Ishikawa (cell line): ENCODE data around the gene MLYCD.

Experiments
- CEBPB ChIP-seq: IDR thresholded peaks from 2 replicates; pipeline ENCODE4 v1.6.1; 2012
- CREB1 ChIP-seq: IDR thresholded peaks from 2 replicates; pipeline ENCODE4 v1.6.1; 2012; ENCODE audit warnings: low read depth
- EGR1 ChIP-seq: IDR thresholded peaks from 2 replicates; pipeline ENCODE4 v1.6.1; 2012
- EP300 ChIP-seq: IDR thresholded peaks from 2 replicates; pipeline ENCODE4 v1.6.1; 2012; ENCODE audit warnings: borderline replicate concordance
- FOXM1 ChIP-seq: IDR thresholded peaks from 2 replicates; pipeline ENCODE4 v1.6.1; 2012; ENCODE audit warnings: low read depth, borderline replicate concordance
- NFIC ChIP-seq: IDR thresholded peaks from 2 replicates; pipeline ENCODE4 v1.6.1; 2012
- RAD21 ChIP-seq: IDR thresholded peaks from 2 replicates; pipeline ENCODE4 v1.6.1; 2012; ENCODE audit warnings: low read depth
- REST ChIP-seq: IDR thresholded peaks from 2 replicates; pipeline ENCODE4 v1.6.1; 2012; ENCODE audit warnings: low read depth, mild to moderate bottlenecking
- TAF1 ChIP-seq: IDR thresholded peaks from 2 replicates; pipeline ENCODE4 v1.6.1; 2012; ENCODE audit warnings: low read depth, mild to moderate bottlenecking
- TCF12 ChIP-seq: IDR thresholded peaks from 2 replicates; pipeline ENCODE4 v1.6.1; 2012; ENCODE audit warnings: low read depth
- TEAD4 ChIP-seq: IDR thresholded peaks from 2 replicates; pipeline ENCODE4 v1.6.1; 2012
- YY1 ChIP-seq: IDR thresholded peaks from 2 replicates; pipeline ENCODE4 v1.6.1; 2012; ENCODE audit warnings: low read depth
- ZBTB7A ChIP-seq: IDR thresholded peaks from 2 replicates; pipeline ENCODE4 v1.6.1; 2012; ENCODE audit warnings: low read depth
- TF ChIP-seq, protein P1 (sequence below): IDR thresholded peaks from 2 replicates; pipeline ENCODE4 v1.6.1; 2012
- TF ChIP-seq, protein P2 (sequence below): IDR thresholded peaks from 2 replicates; pipeline ENCODE4 v1.6.1; 2012

Gene MLYCD

DNA sequence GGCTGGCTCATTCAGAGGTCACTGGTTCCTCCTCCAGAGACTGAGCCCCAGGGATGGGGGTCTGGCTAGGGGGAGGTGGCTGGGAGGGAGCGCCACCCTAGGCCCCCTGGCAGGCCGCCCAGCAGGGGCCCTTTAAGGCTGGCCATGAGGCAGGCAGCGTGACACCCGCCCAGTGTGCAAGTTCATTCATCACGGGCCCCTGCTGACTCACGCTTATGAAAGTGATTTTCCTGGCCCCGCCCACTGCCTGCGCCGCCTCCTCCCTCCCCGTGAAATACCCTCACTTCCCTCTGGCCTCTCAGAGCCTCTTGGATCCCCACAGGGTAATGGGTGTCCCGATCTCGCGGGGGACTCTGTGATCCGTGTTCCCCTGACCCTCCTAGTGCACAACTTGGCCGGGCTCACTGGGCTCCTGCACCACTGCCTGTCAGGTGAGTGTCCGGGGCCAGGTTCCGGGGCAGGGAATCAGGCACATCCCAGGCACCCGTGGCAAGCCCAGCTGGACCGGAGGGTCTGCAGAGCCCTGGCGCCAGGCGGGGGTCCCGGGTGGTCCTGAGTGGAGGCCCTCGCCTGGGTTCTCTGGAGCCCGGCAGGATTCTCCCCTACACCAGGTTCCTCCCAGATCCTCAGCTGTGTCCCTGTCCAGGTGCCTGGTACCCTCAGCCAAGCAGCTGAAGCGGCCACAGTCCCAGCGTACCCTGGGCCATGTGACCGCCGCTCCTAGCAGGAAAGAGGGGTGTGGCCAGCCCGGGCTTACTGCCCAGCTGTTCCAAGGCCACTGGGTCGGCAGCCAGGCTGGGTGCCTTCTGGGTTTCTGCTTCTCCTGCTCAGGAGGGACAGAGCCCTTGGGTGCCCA, 54.3 kb downstream of the MLYCD start, which contains the start of gene OSGIN1:
Gene OSGIN1, plus strand, starts transcription at position 301 of the 856 bp plus-strand sequence. CDS start 4,432 bp downstream, outside the sequence.
- TF ChIP-seq EP300: peak; percentile 58
- no peak for TF ChIP-seq RAD21
- 0 out of 2 replicates have a peak, but pooled peaks have one; percentile 49 for TF ChIP-seq TCF12
- 0 out of 2 replicates have a peak, but pooled peaks have one; percentile 33 for TF ChIP-seq REST
- TF ChIP-seq ZBTB7A: peak; percentile 43; the same call in 1 of the 2 replicates
- no peak for TF ChIP-seq FOXM1
- TF ChIP-seq TEAD4: no peak; the same call in 1 of the 2 replicates
- TF ChIP-seq, protein P1, sequence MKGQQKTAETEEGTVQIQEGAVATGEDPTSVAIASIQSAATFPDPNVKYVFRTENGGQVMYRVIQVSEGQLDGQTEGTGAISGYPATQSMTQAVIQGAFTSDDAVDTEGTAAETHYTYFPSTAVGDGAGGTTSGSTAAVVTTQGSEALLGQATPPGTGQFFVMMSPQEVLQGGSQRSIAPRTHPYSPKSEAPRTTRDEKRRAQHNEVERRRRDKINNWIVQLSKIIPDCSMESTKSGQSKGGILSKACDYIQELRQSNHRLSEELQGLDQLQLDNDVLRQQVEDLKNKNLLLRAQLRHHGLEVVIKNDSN: peak; percentile 62
- no peak; the same call in 1 of the 2 replicates for TF ChIP-seq CEBPB
- no peak; the same call in 1 of the 2 replicates for TF ChIP-seq CREB1
- peak; percentile 30 for TF ChIP-seq TAF1
- TF ChIP-seq EGR1: no peak
- peak; percentile 83 for TF ChIP-seq NFIC
- TF ChIP-seq, protein P2, sequence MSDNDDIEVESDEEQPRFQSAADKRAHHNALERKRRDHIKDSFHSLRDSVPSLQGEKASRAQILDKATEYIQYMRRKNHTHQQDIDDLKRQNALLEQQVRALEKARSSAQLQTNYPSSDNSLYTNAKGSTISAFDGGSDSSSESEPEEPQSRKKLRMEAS: peak; percentile 78
- TF ChIP-seq YY1: no peak

- TF ChIP-seq REST (no peak), RAD21 (peak; percentile 36; the same call in 1 of the 2 replicates), ZBTB7A (peak; percentile 47)
Measured at GRCh38 chr16:83953796-83954576, 55.1 kb downstream of the MLYCD start.

DNA sequence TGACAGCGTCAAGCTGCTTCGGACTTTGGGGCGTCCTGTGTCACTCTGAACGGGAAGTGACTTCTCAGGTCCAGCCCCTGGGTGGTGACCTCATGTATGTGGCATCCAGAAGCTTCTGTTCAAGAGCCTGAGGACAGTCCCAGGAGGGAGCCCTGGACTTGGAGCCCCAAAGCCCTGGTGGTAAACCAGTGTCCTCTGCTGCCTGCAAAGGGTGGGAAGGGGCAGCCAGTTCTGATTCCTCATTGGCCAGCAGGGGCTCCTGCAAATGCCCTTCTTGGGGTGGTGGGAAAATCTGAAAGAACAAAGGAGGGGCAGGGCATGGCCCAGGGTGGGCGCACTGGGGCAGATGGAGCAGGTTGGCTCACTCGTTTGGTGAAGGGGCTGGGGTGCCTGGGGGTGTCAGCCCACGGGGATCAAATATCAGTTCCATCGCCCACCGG, 55.7 kb downstream of the MLYCD start:
- no peak for TF ChIP-seq EGR1
- TF ChIP-seq REST: no peak
- TF ChIP-seq NFIC: no peak
- TF ChIP-seq, protein P1: no peak
- no peak for TF ChIP-seq TAF1
- 0 out of 2 replicates have a peak, but pooled peaks have one; percentile 36 for TF ChIP-seq TEAD4
- TF ChIP-seq YY1: no peak
- no peak for TF ChIP-seq FOXM1
